ACC112 (cell line): ENCODE data around the gene RASA3.
"Not testable (repeated sequence)": the region's sequence is repeated elsewhere in the genome, so short reads cannot be mapped to it uniquely, and the experiment has no call there.

Experiments used
- H2AFZ ChIP-seq: fragments of 200-600 bp; sonication (generic); one replicate; pipeline ENCODE4 v1.6.0; 2017; ENCODE audit warnings: antibody characterized with exemption, low read length; ENCODE audit not compliant: unreplicated experiment
- H3K27ac ChIP-seq: fragments of 200-600 bp; sonication (generic); 2 replicates; pipeline ENCODE4 v1.5.1; 2014; ENCODE audit warnings: low read depth, mild to moderate bottlenecking, antibody characterized with exemption, low read length, moderate library complexity
- H3K27me3 ChIP-seq: fragments of 200-600 bp; sonication (generic); 2 replicates; pipeline ENCODE4 v1.6.1; 2014; ENCODE audit warnings: mild to moderate bottlenecking, antibody characterized with exemption, low read length, moderate library complexity, mixed read lengths; ENCODE audit not compliant: insufficient read depth
- H3K36me3 ChIP-seq: fragments of 200-600 bp; sonication (generic); 2 replicates; pipeline ENCODE4 v1.6.1; 2016; ENCODE audit warnings: mild to moderate bottlenecking, antibody characterized with exemption, low read length, moderate library complexity, mixed read lengths; ENCODE audit not compliant: insufficient read depth
- H3K4me1 ChIP-seq: fragments of 200-600 bp; sonication (generic); one replicate; pipeline ENCODE4 v1.6.1; 2016; ENCODE audit warnings: low read length, mixed read lengths; ENCODE audit not compliant: insufficient read depth, unreplicated experiment, control insufficient read depth
- H3K4me3 ChIP-seq: fragments of 200-600 bp; sonication (generic); 2 replicates; pipeline ENCODE4 v1.5.1; 2014; ENCODE audit warnings: mild to moderate bottlenecking, low read depth, low read length
- H3K79me2 ChIP-seq: fragments of 200-600 bp; sonication (generic); one replicate; pipeline ENCODE4 v1.6.0; 2016; ENCODE audit warnings: low read length; ENCODE audit not compliant: control insufficient read depth, unreplicated experiment, insufficient read depth

RASA3 gene, protein sequence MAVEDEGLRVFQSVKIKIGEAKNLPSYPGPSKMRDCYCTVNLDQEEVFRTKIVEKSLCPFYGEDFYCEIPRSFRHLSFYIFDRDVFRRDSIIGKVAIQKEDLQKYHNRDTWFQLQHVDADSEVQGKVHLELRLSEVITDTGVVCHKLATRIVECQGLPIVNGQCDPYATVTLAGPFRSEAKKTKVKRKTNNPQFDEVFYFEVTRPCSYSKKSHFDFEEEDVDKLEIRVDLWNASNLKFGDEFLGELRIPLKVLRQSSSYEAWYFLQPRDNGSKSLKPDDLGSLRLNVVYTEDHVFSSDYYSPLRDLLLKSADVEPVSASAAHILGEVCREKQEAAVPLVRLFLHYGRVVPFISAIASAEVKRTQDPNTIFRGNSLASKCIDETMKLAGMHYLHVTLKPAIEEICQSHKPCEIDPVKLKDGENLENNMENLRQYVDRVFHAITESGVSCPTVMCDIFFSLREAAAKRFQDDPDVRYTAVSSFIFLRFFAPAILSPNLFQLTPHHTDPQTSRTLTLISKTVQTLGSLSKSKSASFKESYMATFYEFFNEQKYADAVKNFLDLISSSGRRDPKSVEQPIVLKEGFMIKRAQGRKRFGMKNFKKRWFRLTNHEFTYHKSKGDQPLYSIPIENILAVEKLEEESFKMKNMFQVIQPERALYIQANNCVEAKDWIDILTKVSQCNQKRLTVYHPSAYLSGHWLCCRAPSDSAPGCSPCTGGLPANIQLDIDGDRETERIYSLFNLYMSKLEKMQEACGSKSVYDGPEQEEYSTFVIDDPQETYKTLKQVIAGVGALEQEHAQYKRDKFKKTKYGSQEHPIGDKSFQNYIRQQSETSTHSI

DNA sequence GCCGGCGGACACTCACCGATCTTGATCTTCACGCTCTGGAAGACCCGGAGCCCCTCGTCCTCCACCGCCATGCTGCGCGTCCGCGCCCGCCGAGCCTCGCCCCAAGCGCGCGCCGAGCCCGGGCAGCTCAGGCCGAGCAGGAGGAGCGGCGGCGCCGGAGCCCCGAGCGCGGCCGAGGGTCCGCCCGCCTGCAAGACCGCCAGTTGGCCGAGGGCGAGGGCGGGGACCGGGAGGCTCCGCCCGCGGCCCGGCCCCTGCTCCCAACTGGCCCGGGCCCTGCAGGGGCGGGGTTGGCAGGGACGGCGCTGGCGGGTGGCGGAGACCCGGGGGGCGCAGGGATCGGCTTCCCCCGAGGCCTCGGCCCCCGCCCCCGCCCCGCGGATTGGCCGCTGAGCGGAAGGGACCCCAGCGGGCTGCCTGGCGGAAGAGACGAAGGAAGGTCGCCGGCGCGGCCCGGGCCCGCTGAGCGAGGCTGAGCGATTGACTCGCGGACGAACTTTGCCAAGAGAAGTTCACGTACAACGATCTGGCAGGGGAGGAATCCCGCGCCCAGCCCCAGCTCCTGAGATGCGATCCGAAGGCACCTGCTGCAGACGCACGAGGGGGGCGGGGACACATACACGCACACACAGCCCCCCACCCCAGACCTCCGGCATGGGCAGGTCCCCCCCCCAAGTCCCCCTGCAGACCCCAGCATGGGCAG, at the start of gene RASA3:
Gene RASA3, minus strand, starts transcription at position 205 of the 703 bp plus-strand sequence. Its CDS starts 134 bp downstream, at position 71.
- Histone ChIP-seq H3K4me3 (peak within 1 kb of the TSS; percentile 93), H3K27ac (peak within 1 kb of the TSS; percentile 89), H3K79me2 (peaks cover 46% of the 10 kb centered on the region), H3K36me3 (no peaks in the 10 kb centered on the region), H3K27me3 (no peaks in the 10 kb centered on the region), H2AFZ (peak within 1 kb of the TSS; percentile 31), H3K4me1 (peaks cover 21% of the 10 kb centered on the region)

DNA sequence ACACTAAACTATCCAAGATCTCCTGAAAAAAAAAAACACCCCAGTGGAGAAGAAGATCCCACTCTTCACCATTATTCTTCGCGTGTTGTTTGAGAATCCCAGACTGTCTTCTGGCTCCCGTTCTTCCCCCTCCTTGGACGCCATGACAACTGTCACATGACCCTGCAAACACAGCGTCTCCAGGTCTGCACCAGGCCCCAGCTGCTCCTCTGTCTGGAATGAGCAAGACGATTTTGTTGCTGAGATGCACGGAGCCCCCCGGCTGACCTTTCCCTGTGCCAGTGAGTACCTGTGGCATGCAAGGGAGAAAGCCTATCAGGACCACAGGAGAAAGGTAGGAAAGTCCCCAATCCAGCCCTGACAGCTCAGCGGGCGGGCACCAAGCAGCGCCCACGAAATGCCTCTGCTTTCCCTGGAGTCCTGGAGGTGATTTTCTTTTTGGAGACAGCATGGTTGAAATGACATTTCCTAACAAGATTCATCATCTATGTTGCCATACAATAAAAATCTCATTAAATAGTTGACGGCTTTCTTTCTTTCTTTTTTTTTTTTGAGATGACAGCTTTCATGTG, 46.8 kb upstream of the RASA3 start, which contains the start of gene CFAP97D2:
Gene CFAP97D2, plus strand, starts transcription at position 171 of the 572 bp plus-strand sequence. Its CDS starts 74 bp downstream, at position 245.
- Histone ChIP-seq H3K79me2 (no peaks in the 10 kb centered on the region), H3K36me3 (no peaks in the 10 kb centered on the region), H2AFZ (no peak within 1 kb of the TSS), H3K27ac (no peak within 1 kb of the TSS), H3K4me3 (no peak within 1 kb of the TSS), H3K4me1 (no peaks in the 10 kb centered on the region), H3K27me3 (peaks cover 14% of the 10 kb centered on the region)

DNA sequence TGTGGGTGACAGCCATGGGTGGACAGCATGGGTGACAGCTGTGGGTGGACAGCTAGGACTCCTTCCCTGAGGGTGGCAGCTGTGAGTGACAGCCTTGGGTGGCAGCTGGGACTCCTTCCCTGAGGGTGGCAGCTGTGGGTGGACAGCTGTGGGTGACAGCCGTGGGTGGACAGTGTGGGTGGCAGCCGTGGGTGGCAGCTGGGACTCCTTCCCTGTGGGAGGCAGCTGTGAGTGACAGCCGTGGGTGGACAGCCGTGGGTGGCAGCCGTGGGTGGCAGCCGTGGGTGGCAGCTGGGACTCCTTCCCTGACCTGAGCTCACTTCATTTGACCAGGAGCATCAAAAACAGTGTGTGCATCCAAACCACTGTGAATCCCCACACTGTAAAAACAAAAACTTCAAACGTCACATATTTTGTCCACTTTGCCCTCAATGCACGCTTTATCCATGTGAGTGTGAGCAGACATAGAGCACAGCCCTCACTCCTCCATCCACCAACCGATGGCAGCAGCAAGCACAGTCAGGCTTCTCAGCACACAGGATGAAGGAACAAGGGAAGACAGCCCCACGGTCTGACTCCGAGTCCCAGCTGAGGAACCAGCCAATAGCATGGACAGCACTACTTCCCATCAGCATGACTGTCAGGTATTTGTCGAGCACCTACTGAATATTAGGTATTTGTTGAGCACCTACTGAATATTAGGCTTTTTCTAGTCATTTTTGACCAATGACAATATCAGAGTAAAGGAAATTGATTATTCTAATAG, 45.0 kb upstream of the RASA3 start:
- H3K4me3 ChIP-seq: no peak overlapping the region
- no peak overlapping the region for H3K27ac ChIP-seq
- no peaks in the 10 kb centered on the region for H3K4me1 ChIP-seq
- H2AFZ ChIP-seq: no peak overlapping the region
- H3K79me2 ChIP-seq: no peaks in the 10 kb centered on the region
- H3K36me3 ChIP-seq: no peaks in the 10 kb centered on the region
- H3K27me3 ChIP-seq: peaks cover 14% of the 10 kb centered on the region

DNA sequence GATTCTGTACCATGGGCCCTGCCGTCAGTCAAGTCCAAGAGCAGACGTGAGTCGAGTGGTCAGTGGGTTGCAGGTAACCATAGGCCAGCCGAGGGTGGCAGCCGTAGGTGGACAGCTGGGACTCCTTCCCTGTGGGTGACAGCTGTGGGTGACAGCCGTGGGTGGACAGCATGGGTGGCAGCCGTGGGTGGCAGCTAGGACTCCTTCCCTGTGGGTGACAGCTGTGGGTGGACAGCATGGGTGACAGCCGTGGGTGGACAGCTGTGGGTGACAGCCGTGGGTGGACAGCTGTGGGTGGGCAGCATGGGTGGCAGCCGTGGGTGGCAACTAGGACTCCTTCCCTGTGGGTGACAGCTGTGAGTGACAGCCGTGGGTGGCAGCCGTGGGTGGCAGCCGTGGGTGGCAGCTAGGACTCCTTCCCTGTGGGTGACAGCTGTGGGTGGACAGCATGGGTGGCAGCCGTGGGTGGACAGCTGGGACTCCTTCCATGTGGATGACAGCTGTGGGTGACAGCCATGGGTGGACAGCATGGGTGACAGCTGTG, 44.0 kb upstream of the RASA3 start:
- not testable (repeated sequence) for H3K36me3 ChIP-seq, H2AFZ ChIP-seq, H3K4me3 ChIP-seq, H3K27ac ChIP-seq, H3K4me1 ChIP-seq, H3K79me2 ChIP-seq
- H3K27me3 ChIP-seq: peaks cover 13% of the 10 kb centered on the region

DNA sequence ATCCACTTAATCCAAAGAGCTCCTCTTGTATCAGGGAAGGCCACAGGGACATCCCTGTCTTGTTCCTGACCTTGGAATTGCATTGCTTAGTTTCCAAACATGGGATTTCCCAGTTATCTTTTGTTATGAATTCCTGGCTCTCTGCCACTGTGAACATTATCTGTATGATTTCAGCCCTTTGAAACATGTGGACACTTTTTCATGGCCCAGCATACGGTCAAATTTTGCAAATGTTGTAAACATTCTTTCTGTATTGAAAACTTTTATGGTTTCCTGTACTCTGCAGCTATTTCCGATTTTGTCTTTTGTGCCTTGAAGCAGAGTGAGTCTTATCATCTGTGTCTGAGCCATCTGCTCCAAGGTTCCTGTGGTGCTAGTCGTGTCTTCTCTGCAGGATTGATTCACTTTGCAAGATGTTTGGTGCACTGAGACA, 42.1 kb upstream of the RASA3 start:
- H3K4me3 ChIP-seq: no peak overlapping the region
- H3K27me3 ChIP-seq: peaks cover 9% of the 10 kb centered on the region
- H3K36me3 ChIP-seq: no peaks in the 10 kb centered on the region
- no peak overlapping the region for H2AFZ ChIP-seq
- H3K4me1 ChIP-seq: no peaks in the 10 kb centered on the region
- H3K27ac ChIP-seq: no peak overlapping the region
- no peaks in the 10 kb centered on the region for H3K79me2 ChIP-seq

DNA sequence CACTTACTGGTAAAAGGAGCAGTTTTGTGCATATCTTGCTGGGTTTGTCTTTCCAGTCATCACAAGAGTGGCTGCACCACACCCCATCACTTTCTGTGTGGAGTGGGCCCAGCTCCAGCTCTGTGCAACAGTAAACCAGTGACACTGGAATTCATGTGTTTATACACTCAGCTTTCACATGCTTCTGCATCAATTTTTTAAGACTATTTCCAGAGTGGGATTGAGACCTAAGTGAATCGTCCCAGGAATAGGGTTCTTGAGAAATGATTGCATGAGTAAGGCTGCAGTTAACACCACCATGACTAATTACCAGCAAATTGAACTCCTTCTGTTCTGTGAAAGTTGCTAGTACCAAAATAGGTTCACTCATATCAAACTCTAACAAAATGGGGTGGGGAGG, 41.3 kb upstream of the RASA3 start:
- Histone ChIP-seq H3K27me3 (peaks cover 9% of the 10 kb centered on the region), H3K4me1 (no peaks in the 10 kb centered on the region), H3K79me2 (no peaks in the 10 kb centered on the region)

DNA sequence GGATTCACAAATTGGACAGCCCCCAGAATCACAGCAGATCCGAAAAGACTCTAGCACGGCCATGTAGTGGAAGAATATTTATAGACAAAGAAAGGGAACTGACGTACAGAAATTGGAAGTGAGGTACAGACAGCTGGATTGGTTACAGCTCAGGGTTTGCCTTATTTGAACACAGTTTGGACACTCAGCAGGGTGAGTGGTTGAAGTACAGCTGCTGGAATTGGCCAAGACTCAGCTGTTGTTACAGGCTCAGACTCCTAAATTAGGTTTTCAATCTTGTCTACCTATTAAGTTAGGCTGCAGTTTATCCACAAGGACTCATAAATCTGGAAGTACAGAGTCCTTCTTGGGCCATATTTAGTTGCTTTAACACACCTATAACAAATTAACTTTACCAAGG, 40.8 kb upstream of the RASA3 start:
- Histone ChIP-seq H3K79me2 (no peaks in the 10 kb centered on the region), H3K27ac (no peak overlapping the region), H2AFZ (no peak overlapping the region), H3K4me3 (no peak overlapping the region), H3K4me1 (no peaks in the 10 kb centered on the region), H3K36me3 (no peaks in the 10 kb centered on the region), H3K27me3 (peaks cover 6% of the 10 kb centered on the region)

More for the DNA sequence above, 41.3 kb upstream of the RASA3 start:
- H3K36me3 ChIP-seq: no peaks in the 10 kb centered on the region
- H3K4me3 ChIP-seq: no peak overlapping the region
- no peak overlapping the region for H3K27ac ChIP-seq
- no peak overlapping the region for H2AFZ ChIP-seq

DNA sequence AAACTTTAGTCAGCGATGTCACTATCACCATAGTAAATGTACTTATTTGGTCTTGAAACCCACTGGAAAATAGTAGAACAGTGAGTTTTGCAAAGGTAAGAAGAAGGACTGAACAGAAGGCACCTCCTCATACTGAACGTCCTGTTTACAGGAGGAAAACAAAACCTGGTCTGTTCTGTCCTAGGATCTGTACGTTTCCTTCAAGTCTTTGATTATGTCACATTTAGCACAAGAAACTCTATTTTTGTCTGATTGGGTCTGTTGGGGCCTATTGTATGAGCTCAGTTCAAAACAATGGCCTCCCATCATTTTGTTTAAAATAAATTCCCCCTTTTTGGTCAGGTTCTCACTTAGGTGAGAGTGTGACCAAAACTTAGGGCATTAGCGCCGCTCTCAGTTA, 35.5 kb upstream of the RASA3 start:
- no peaks in the 10 kb centered on the region for H3K4me1 ChIP-seq
- H3K79me2 ChIP-seq: no peaks in the 10 kb centered on the region

DNA sequence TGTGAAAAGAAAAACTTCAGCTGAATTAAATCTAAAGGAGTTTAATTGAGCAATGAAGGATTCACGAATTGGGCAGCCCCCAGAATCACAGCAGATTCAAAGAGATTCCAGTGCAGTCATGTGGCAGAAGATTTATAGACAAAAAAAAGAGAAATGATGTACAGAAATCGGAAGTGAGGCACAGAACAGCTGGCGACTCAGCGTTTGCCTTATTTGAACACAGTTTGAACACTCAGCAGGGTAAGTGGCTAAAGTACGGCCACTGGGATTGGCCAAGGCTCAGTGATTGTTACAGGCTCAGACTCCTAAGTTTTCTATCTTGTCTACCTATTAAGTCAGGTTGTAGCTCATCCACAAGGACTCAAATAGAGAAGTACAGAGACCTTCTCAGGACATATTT, 35.0 kb upstream of the RASA3 start:
- Histone ChIP-seq H3K79me2 (no peaks in the 10 kb centered on the region), H3K4me3 (no peak overlapping the region), H3K27ac (no peak overlapping the region), H3K36me3 (no peaks in the 10 kb centered on the region), H2AFZ (no peak overlapping the region), H3K4me1 (peaks cover under 1% of the 10 kb centered on the region), H3K27me3 (no peaks in the 10 kb centered on the region; the same call in 1 of the 2 replicates)

More for the DNA sequence above, 35.5 kb upstream of the RASA3 start:
- no peak overlapping the region for H2AFZ ChIP-seq
- H3K36me3 ChIP-seq: no peaks in the 10 kb centered on the region
- no peaks in the 10 kb centered on the region; the same call in 1 of the 2 replicates for H3K27me3 ChIP-seq
- no peak overlapping the region for H3K27ac ChIP-seq
- H3K4me3 ChIP-seq: no peak overlapping the region
